ENCODE measurements around the gene FARP2.
"Not testable (repeated sequence)": the region's sequence is repeated elsewhere in the genome, so short reads cannot be mapped to it uniquely, and the experiment has no call there.

The FARP2 gene

GRCh38 chr2:241506793-241507429, 150.8 kb downstream of the FARP2 start:
- no peak for DNase-seq

- no peak for DNase-seq
These were observed 151.6 kb downstream of the FARP2 start for GRCh38 chr2:241507430-241508239.

GRCh38 chr2:241508240-241509154, 152.4 kb downstream of the FARP2 start, which contains the start of gene STK25:
STK25 (minus strand) TSS chr2:241508584; CDS start chr2:241508035, 549 bp downstream.
- peak; percentile 96 for DNase-seq

GRCh38 chr2:241509155-241509784, 153.2 kb downstream of the FARP2 start:
- DNase-seq, result no peak

- no peak for DNase-seq
These were observed 155.1 kb downstream of the FARP2 start for GRCh38 chr2:241511091-241511741.

GRCh38 chr2:241514553-241514952, 158.5 kb downstream of the FARP2 start:
- no peak for DNase-seq

- no peak for DNase-seq
These were observed 159.1 kb downstream of the FARP2 start for GRCh38 chr2:241514986-241515737.

- no peak for DNase-seq
These were observed 160.5 kb downstream of the FARP2 start for GRCh38 chr2:241516520-241516965.

GRCh38 chr2:241517297-241517696, 161.2 kb downstream of the FARP2 start:
- DNase-seq, result no peak

- no peak for DNase-seq
These were observed 163.6 kb downstream of the FARP2 start for GRCh38 chr2:241519669-241520068.

GRCh38 chr2:241522477-241522876, 166.4 kb downstream of the FARP2 start:
- no peak for DNase-seq

GRCh38 chr2:241525818-241526780, 170.0 kb downstream of the FARP2 start:
- DNase-seq, result not testable (repeated sequence)

- no peak for DNase-seq
These were observed 174.5 kb downstream of the FARP2 start for GRCh38 chr2:241530571-241530970.

GRCh38 chr2:241531161-241531722, 175.2 kb downstream of the FARP2 start:
- no peak for DNase-seq

GRCh38 chr2:241532168-241532567, 176.1 kb downstream of the FARP2 start:
- no peak for DNase-seq

- DNase-seq, result no peak
These were observed 176.9 kb downstream of the FARP2 start for GRCh38 chr2:241532733-241533601.

GRCh38 chr2:241534293-241534692, 178.2 kb downstream of the FARP2 start:
- DNase-seq, result no peak

GRCh38 chr2:241534701-241535375, 178.8 kb downstream of the FARP2 start:
- DNase-seq, result no peak
